Right forelimb (tissue), 1 donor: ENCODE results near the gene KY.

Source experiments
- DNase-seq: peaks from one replicate; pipeline ENCODE4 v3.0.0-alpha.2; 2018

Gene KY

DNA sequence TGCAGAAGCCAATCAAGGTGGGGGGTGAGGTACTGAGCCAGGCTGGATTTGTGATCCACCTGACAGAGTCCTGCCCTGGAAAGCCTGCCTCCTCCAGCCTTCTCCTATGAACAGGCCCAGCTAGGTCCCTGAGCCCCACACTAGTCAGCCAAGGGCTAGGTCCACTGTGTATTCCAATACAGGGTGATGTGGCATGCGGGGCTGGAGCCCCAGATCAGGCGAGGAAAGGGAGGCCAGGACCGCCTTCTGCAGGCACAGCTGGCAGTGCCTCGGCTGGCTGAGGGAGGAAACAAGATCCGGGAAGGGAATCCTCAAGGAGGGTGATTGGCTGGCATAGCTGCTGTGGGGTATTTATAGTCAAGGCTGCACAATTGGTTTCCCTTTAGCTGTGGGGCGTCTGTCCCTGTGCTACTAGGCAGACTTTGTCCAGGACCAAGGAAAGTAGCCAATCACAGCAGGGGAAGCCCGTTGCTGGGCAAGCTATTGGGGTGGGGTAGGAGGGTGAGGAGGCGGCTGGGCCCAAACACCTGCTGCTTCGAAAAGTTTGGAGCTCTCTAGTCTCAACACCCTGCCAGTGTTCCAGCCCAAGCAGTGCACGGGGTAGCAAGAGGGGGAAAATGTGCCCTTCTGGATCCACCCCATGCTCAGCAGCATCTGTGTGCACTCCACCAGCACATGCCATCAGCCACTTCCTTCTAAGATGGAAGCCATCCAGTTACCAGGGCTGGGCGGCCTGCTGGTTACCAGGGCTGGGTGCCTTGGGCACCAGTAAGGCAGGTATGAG lies 5.9 kb downstream of the KY start:
- peak; percentile 57 for DNase-seq

DNA sequence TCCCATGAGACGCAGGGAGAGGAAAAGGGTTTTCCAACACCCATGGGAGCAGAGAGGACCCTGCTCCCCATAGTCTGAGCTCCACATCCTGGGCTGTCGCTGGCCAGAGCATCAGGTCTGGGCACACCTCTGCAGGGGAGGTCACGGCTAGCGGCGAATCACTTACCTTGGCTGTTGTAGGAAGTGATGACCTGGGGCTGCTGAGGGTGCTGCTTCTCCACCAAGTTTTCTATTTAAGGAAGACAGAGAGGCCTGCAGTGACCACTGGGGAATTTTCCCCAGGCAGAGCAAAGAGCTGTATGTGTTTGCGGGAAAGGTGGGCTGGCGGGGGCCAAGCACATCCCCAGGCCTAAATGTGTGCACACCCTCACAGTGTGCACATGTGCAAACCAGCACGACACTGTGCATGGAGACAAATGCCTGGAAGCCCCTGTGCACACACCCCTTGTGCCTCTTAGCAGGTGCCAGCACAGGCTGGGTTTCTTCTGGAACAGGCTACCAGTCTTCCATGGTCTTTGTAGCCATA lies 7.6 kb downstream of the KY start:
- DNase-seq: peak; percentile 21

DNA sequence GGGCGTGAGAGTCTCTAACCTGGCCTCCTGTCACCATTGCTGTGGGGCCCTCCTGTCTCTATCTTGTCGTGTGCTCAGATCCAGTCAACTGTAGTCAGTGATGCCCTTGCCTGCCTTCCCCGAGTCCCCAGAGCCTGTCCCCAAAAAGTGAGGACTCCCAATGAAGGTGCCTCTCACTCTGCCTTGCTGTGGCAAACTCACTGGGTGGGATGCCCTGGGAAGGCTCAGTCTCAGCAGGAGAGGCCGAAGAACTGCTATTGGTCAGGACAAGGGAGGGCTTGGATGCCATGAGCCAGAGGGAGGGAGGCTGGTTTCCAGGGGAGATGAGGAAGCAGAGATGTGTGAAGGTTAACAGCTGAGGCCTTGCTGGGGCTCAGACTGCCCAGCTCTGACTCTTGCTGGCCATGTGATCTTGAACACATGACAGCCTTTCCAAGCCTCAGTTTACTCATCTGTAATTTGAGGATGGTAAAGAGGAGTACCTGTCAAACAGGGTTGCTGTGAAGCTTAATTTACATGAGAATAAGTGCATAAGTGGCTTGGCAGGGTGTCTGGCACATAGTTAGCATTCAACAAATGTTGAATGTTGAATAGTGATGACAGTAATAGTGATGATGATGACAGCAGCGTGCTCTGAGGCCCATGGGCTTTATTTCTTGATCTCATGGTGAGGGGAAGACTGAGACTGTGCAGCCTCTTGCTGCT lies 8.2 kb downstream of the KY start:
- peak; percentile 24 for DNase-seq

DNA sequence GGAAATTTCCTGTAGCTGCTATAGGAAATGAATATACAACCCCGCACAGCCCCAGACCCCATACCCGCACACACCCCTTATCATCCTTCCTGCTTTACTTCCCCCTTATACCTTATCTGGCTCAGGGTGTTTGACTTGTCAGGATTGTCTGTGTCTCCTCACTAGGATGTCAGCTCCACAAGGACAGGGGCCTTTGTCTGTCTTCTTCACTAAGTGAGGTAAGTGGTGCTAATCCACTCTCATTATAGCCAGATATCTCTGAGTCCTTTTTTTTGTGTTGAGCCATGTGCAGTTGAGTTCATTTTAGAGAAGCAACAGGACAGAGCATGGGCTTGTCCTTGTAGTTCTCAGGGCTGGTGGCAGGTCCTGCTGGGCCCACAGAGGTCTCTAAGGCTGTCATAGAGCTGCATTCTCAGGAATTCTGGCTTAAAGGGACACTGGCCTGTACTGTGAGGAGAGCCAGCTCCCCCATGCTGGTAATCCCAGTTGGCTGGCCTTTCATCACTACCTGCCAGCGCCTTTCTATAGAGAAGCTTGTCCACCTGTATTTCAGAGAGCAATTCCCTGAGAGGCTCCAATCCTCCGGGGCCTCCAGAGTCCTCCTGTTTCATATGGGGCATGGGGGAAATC lies 9.0 kb downstream of the KY start:
- no peak for DNase-seq

DNA sequence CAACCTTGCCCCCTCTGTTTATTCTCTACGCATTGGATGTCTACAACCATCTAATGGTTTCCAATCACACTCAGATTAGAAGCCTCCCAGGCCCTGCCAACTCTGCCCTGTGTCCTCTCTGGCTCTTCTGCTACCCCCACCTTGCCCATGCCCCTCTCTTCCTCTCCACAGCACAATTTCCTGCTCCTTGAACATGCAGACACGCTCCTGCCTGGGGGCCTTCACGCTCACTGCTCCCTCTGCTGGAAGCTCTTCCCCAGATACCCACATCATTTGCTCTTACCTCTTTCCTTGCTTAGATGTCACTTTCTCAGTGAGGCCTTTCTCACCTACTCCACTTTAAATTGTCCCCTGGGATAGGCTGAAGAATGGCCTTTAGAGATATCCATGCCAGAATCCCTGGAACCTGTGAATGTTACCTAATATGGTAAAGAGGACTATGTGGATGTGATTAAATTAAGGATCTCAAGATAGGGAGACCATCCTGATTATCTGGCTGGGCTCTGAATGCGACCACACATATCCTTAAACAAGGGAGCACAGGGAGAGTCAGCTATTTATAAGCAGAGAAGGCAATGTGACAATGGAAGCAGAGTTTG lies 9.9 kb downstream of the KY start:
- DNase-seq: no peak

DNA sequence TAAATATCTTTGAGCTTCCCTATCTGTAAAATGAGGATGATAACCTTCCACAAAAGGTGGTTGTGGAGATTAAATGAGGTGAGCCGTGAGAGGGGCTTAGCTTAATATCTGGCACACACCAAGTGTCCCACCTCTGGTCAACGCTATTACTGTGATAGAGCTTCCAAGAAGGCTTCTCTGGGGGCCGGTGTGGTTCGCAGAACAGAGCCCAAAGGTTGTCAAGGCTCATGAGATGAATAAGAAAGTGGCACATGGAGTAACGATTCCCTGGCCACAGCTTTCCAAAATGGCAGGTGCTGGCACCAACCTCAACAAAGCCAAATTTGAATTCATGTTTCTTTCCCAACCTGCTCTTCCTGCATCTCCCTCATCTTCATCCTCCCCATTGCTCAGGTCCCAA lies 10.4 kb downstream of the KY start:
- DNase-seq: no peak

DNA sequence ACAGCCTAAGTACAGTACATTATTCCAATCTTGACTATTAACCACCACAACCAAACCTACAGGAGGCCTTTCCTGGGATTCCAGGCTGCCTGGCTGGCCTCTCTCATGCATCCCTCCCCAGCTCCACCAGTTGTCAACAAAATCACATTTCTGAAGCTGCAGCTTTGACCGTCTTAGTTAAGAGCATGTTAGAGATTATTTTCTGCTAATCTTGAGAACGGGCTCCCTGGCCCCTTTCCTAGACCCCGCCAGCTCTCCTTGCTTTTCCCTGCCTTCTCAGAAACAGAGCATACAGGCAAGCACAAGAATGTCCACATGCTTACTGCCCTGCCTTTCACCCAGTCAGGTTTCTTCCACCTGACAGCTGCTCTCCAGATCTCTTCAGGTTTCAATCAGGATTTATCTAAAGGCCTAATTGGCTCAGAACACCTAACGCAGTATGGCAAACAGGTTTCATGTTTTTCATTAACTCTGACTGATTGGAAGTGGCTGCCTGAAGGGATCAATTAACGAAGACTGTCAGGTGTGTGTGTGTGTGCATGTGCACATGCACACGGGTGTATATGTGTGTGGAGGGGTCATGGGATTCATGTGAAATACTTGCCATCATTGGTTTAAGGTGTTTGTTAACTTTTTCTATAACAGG lies 12.3 kb downstream of the KY start:
- DNase-seq: no peak

DNA sequence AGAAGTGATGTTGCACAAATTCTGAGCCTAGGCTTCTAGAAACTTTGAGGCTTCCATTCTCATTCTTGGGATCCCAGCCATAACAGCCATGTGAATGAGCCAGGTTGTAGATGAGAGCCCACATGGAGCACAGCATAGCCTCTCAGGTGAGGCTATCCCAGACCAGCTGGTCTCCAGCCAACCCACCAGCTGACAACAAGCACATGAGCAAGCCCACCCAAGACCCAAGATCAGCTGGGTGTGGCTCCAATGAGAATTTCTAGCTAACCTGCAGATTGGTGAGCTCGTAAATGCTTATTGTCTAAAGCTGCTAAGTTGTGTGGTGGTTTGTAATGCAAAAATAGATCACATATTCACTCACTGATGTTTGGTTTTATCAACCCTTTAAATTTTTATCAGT lies 14.4 kb downstream of the KY start:
- no peak for DNase-seq

DNA sequence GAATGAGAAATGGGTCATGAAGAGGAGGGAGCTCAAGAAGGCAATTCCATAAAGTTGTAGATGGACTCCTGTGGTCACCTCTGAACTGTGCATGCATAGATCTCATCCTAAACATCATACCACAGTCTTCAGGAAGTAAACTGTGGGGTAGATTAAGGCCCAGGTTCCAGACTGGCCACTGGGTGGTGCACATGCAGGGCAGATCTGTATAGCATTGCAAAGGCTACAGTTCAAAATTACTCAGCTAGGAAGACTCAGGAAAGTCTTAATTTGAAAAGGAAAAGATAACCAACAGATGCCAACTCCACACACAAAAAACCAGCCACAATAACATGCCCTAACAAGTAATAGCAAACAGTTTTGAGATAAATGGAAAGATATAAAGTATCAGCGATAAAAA lies 20.3 kb downstream of the KY start:
- no peak for DNase-seq

DNA sequence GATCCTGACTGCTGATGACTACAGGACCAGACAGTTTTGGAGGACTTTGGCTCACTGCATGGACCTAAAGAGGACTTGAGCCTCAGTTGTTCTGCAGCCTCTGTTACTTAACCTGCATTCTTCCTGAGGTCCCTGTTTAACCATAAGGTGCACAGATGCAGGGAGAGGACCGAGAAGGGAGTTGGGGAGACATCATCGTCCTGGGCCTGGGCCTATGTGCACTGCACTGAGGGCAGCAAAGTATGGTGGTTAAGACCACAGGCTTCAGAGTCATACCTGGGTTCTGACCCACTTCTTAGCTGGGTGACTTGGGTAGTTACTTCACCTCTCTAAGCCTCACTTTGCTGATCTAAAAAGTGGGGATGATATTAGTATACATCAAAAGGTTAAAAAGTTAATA lies 21.9 kb downstream of the KY start:
- DNase-seq: no peak

DNA sequence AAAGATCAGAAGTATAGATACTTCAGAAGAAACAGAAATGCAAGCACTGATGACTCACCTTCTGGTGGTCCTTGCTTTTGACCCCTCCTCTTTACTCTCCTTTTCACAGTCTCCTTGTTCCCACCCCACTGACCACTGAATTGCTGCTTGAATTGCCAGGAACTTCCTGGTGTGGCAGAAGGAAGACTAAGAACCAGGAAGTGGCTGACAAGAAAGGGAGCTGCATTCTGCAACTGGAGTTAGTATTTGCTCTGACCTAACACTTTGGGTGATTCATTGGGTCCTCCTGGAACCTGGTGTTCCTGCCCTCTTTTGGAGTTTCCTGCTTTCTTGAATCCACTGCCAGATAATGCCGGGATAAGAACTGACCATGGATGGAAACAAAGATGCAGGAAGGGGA lies 23.0 kb downstream of the KY start:
- no peak for DNase-seq

DNA sequence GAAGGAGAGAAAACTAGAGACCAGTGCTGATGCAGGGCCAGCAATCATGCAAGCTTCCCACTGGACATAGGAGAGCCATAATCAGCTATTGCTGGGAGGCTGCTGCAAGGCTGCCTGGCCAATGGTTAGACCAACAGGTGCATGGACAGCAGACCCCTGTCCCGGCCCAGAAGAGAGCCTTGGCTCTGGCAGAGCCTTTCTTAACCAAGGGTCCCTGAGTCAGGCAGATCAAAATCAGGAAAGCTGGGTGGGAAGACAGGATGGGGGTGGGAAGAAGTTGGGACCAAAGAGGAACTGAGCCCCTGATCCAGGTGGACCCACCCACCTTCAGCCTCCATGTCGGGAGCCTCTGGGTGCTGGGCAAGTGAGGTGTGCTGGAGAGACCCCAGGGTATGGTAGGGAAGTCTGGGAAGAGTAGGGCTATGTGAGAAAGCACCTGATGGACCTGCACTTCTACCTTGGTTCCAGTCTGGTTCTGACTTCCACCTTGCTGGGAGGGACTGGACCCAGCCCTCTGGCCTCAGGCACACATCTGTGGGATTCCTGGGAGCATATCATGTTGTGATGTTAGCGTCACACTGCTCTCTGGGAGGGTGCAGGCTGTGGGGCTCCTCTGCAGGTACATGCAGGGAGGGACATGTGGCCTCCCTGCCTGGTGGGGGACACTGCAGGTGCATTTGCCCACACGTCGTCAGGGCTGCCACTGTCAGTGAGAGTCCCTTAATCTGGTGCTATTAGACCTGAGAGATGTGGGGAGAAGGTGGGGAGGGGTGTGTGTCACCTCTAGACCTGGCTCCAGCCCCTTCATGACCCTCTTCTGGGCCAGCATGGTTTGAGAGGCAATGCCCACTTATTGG lies 24.7 kb downstream of the KY start:
- DNase-seq: no peak

DNA sequence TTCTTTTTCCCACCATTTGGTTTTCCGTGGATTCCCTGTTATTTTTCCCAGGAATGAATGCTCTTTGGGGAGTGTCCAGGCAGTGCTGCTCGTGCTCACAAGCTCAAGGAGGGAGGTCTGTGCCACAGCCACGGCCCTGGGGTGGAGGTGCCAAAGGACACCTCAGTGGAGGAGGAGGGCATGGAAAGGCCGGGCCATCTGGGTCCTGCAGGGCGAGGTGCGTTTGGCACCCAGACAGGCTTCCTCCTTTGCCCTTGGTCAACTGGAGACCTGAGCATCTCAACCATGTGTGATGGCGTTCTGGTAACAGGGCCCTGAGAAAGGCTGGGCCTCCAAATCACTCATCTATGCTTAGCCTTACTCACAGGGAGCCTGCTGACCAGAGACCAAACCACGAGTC lies 25.4 kb downstream of the KY start:
- no peak for DNase-seq

DNA sequence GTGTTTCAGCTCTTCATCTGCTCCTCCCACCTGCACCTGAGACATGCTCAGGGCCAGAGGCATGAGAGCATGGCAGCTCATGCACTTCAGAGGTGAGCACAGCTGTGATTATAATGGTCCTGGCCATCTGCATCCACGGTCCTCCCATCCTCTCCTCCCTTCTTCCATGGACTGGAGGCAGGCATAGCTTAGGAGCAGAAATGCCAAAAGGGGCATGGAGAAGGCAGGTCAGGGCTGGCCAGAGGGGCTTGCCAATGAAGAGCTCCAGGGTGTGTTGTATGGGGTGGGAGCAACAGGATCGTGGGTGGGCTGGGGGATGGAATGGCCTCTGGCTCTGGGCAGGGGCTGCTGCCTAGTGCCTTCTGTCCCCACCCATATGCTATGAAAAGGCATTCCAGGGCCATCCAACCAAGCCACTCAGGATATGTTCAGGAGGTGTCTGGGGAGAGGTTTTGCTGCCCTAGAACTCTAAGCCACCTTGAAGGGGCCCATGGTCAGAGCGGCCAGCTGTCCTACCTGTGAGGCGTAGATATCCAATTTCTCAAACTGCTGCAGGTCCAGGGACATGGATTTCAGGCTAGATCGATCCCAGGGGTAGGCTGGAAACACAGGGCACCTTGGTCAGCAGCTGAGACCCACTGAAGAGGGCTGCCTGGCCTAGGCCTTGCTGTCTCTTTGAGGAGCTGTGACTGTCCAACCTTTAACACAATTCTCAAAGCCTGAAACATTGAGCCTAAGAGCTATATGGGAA lies 26.1 kb downstream of the KY start:
- DNase-seq: no peak

DNA sequence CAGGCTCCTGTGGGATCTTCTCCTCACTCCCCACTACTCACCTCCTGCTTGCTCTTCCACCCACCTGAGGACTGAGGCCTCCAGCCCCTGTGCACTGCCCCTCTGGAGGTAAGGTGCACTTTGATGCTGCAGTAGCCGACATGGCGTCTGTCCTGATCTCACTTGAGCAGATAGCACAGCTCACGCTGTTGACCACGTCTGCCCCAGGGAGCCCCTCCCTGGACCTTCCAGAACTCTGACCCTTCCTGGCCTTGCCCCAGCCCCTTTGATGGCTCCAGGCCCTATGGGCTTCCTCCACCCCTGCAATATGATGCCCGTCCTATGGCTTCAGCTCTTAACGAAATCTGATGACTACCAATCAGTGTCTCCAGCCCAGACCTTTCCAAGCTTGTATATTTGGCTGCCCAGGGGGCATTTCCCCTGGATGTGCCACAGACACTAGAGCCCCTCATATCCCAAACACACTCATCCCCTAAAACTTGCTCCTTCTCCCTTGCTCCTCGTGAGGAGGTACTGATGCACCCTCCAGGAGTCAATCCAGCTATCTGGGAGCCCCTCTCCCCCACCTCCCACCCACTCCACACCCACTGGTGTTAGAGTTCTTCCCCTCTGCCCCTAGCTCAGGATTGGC lies 27.1 kb downstream of the KY start:
- DNase-seq: no peak

DNA sequence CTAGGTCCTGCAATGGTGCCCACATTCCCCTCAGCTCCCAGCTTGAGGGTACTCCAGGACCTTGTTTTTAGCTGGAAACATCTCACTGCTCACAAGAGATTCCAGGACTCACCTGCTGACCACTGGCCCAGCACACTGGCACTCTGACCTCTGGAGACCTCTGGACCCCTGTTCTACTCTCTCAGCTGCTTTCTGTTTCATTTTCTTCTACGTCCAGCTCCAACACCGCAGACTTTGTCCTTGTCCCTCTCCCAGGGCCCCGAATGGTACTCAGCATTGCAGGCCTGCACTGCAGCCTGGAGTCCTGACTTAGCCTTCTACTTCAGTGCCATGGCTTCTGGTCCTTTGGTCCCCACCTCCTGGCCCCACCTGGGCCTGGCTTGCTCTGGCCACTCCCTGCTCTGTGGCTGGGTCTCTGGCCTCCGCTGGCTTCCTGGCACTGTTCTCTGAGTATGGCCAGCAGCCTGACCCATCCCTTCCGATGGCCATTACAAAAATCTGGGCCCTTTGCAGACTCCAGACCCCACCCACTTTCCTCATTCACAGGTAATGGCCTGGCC lies 27.9 kb downstream of the KY start:
- no peak for DNase-seq

DNA sequence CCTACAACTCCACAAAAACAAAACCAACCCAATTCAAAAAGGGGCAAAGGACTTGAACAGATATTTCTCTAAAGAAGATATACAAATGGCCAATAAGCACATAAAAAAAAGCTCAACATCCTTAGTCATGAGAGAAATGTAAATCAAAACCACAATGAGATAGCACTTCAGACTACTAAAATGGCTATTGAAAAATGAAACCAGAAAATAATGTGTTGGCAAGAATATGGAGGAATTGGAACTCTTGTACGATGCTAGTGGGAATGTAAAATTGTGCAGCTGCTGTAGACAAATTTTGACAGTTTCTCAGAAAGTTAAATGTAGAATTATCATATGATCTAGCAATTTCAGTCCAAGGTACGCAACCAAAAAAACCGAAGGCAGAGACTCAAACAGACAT lies 29.0 kb downstream of the KY start:
- DNase-seq: no peak

DNA sequence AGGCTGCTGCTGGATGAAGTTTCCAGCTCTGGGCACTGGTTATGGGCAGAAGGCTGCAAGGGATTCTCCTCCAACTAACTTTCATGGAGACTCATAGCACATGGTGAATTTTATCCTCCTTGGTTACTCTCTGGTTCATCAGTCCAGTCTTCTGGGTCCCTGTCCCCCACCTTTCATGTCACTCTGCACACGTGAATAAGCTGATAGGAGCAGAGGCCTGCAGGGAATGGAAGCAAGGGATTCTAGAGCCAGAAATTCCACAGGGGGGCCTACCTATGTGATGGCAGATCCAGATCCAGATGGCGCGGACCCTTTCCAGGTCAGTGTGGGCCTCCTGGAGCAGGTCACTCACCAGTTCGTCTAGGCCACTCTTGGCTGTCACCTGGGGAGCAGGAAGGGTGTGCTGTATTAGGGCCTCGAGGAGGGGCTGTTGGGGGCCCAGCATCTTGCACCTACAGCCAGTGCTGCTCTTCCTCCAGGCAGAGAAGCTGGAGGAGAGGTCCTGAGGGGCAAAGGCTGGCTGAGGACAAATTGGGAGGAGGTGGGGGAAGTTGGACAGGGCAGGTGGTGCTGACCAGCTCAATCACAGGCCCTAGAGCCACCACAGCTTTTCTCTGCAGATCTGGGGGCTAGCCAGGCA lies 30.2 kb downstream of the KY start:
- DNase-seq: no peak

DNA sequence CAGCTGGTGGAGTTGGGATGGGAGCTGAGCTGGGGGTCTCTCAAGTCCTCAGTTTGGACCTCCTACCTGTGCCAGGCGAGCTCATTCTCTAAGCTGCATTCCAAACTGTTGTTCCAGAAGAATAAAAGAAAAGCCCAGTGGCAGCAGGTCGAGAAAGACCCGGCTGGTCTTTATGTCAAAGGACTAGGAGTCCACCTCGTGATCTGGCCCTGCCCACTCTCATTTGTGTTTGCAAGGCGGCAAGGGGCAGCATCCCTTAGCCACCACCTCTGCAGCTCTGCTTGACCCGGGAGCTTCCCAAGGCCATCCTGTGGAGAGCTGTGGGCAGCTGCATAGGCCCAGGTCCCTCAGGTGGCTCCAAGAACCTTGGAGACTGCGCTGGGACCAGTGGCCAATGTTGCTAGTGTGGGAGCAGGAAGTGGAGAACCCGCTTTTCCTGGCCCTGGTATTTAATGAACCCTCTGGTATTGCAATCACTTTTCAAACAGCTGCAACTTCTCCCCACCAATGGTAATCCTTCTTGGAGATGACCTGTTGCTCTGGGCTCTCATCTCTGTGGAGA lies 30.9 kb downstream of the KY start:
- no peak for DNase-seq

DNA sequence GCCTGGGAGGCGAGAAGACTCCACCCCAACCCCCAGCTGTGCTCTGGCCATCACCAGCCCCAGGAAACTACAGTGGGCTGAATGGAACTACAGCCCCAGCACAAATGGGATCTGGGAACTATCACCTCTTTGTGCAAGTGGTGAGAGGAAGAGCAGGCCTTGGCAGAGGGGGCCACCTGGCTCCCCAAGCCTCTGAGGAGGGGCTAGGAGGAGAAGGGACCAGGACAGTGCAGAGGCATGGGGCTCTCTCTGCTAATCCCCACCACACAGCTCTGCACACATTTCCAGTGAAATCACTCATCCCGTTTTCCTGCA lies 31.6 kb downstream of the KY start:
- DNase-seq: no peak
